ENCODE results near the gene MST1. TPM values are rescaled to one million over a fixed set of nuclear protein-coding genes. Genes with fewer than 3 reads are reported as not detected.

The MST1 gene
- total RNA-seq, 1 donor from 2014 or later: 50.7 TPM

DNA sequence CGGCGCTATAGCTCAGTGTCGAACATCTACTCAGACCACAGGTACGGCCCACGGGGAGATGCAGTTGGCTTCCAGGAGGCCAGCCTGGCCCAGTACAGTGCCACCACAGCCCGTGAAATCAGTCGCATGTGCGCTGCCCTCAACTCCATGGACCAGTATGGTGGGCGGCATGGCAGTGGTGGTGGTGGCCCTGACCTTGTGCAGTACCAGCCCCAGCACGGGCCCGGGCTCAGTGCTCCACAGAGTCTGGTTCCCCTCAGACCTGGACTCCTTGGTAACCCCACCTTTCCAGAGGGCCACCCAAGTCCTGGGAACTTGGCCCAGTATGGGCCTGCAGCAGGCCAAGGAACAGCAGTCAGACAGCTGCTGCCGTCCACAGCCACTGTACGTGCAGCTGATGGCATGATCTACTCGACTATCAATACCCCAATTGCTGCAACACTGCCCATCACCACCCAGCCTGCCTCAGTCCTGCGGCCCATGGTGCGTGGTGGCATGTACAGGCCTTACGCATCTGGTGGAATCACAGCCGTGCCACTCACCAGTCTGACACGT lies 33.5 kb downstream of the MST1 start:
- Mint-ChIP-seq H3K27ac (no peak overlapping the region), H3K4me3 (no peak overlapping the region), H3K27me3 (no peaks in the 10 kb centered on the region), H3K4me1 (ENCODE audit: unreplicated experiment) (peaks cover 10% of the 10 kb centered on the region), H3K36me3 (no peaks in the 10 kb centered on the region), H3K9me3 (no peaks in the 10 kb centered on the region)
- TF ChIP-seq, protein P1, sequence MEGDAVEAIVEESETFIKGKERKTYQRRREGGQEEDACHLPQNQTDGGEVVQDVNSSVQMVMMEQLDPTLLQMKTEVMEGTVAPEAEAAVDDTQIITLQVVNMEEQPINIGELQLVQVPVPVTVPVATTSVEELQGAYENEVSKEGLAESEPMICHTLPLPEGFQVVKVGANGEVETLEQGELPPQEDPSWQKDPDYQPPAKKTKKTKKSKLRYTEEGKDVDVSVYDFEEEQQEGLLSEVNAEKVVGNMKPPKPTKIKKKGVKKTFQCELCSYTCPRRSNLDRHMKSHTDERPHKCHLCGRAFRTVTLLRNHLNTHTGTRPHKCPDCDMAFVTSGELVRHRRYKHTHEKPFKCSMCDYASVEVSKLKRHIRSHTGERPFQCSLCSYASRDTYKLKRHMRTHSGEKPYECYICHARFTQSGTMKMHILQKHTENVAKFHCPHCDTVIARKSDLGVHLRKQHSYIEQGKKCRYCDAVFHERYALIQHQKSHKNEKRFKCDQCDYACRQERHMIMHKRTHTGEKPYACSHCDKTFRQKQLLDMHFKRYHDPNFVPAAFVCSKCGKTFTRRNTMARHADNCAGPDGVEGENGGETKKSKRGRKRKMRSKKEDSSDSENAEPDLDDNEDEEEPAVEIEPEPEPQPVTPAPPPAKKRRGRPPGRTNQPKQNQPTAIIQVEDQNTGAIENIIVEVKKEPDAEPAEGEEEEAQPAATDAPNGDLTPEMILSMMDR (conservative IDR thresholded peaks at IDR 0.05): no peak
- no peak for DNase-seq (ENCODE audit: extremely low spot score, unreplicated experiment)

DNA sequence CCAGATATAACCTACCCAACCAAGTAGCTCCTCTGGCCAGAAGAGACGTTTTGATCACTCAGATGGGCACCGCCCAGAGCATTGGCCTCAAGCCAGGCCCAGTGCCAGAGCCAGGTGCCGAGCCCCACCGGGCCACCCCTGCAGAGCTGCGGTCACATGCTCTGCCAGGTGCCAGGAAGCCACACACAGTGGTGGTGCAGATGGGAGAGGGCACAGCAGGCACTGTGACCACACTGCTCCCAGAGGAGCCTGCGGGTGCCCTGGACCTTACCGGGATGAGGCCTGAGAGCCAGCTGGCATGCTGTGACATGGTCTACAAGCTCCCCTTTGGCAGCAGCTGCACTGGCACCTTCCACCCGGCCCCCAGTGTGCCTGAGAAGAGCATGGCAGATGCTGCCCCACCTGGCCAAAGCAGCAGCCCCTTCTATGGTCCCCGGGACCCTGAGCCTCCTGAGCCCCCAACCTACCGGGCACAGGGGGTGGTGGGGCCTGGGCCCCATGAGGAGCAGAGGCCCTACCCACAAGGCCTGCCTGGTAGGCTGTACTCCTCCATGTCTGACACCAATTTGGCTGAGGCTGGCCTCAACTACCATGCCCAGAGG lies 34.2 kb downstream of the MST1 start:
- H3K9me3 Mint-ChIP-seq: no peaks in the 10 kb centered on the region
- DNase-seq (ENCODE audit: extremely low spot score, unreplicated experiment): no peak
- H3K4me3 Mint-ChIP-seq: no peak overlapping the region
- no peaks in the 10 kb centered on the region for H3K36me3 Mint-ChIP-seq
- TF ChIP-seq, protein P1 (conservative IDR thresholded peaks at IDR 0.05): no peak
- H3K27ac Mint-ChIP-seq: no peak overlapping the region
- no peaks in the 10 kb centered on the region for H3K27me3 Mint-ChIP-seq
- H3K4me1 Mint-ChIP-seq (ENCODE audit: unreplicated experiment): peaks cover 14% of the 10 kb centered on the region

DNA sequence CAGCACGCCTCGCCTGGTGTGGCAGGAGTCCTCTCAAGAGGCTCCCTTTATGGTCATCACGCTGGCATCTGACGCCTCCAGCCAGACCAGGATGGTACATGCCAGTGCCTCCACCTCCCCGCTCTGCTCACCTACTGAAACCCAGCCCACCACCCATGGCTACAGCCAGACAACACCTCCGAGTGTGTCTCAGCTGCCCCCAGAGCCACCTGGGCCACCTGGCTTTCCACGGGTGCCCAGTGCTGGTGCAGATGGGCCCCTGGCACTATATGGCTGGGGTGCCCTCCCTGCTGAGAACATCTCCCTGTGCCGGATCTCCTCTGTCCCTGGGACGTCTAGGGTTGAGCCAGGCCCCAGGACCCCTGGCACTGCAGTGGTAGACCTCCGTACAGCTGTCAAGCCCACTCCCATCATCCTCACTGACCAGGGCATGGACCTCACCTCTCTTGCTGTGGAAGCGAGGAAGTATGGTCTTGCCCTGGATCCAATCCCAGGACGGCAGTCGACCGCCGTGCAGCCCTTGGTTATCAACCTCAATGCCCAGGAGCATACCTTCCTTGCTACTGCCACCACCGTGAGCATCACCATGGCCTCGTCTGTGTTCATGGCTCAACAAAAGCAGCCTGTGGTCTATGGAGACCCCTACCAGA lies 35.0 kb downstream of the MST1 start:
- DNase-seq (ENCODE audit: extremely low spot score, unreplicated experiment): no peak
- TF ChIP-seq, protein P1 (conservative IDR thresholded peaks at IDR 0.05): no peak
- no peaks in the 10 kb centered on the region for H3K27me3 Mint-ChIP-seq
- no peak overlapping the region for H3K27ac Mint-ChIP-seq
- peaks cover 14% of the 10 kb centered on the region for H3K4me1 Mint-ChIP-seq (ENCODE audit: unreplicated experiment)
- H3K36me3 Mint-ChIP-seq: no peaks in the 10 kb centered on the region
- no peaks in the 10 kb centered on the region for H3K9me3 Mint-ChIP-seq
- no peak overlapping the region for H3K4me3 Mint-ChIP-seq

DNA sequence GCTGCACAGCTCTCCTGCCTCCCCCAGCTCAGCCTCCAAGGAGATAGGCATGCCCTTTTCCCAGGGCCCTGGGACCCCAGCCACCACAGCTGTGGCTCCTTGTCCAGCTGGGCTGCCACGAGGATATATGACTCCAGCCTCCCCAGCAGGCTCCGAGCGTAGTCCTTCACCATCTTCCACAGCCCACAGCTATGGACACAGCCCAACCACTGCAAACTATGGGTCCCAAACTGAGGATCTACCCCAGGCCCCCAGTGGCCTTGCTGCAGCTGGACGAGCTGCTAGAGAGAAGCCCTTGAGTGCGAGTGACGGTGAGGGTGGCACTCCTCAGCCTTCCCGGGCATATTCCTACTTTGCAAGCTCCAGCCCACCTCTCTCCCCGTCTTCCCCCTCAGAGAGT lies 35.7 kb downstream of the MST1 start:
- DNase-seq (ENCODE audit: extremely low spot score, unreplicated experiment): no peak
- Mint-ChIP-seq H3K4me1 (ENCODE audit: unreplicated experiment) (peaks cover 9% of the 10 kb centered on the region), H3K9me3 (no peaks in the 10 kb centered on the region), H3K36me3 (no peaks in the 10 kb centered on the region), H3K27me3 (no peaks in the 10 kb centered on the region), H3K27ac (no peak overlapping the region), H3K4me3 (no peak overlapping the region)
- TF ChIP-seq, protein P1 (conservative IDR thresholded peaks at IDR 0.05): no peak

DNA sequence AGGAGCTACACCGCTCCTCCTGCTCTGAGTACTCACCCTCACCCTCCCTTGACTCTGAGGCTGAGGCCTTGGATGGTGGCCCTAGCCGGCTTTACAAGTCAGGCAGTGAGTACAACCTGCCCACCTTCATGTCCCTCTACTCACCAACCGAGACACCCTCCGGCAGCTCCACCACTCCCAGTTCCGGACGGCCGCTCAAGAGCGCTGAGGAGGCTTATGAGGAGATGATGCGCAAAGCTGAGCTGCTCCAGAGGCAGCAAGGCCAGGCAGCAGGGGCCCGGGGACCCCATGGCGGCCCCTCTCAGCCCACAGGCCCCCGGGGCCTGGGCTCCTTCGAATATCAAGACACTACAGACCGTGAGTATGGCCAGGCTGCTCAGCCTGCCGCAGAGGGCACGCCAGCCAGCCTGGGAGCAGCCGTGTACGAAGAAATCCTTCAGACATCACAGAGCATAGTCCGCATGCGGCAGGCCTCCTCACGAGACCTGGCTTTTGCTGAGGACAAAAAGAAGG lies 36.3 kb downstream of the MST1 start:
- H3K4me1 Mint-ChIP-seq (ENCODE audit: unreplicated experiment): peaks cover 5% of the 10 kb centered on the region
- no peak overlapping the region for H3K4me3 Mint-ChIP-seq
- no peaks in the 10 kb centered on the region for H3K27me3 Mint-ChIP-seq
- H3K36me3 Mint-ChIP-seq: no peaks in the 10 kb centered on the region
- TF ChIP-seq, protein P1 (conservative IDR thresholded peaks at IDR 0.05): no peak
- no peaks in the 10 kb centered on the region for H3K9me3 Mint-ChIP-seq
- DNase-seq (ENCODE audit: extremely low spot score, unreplicated experiment): no peak
- no peak overlapping the region for H3K27ac Mint-ChIP-seq
